ENCODE results near the gene CD99. TPM values are rescaled to one million over a fixed set of nuclear protein-coding genes. Genes with fewer than 3 reads are reported as not detected.
"Not testable (repeated sequence)": the region's sequence is repeated elsewhere in the genome, so short reads cannot be mapped to it uniquely, and the experiment has no call there.

Gene CD99
- polyA plus RNA-seq, 3 donors, result 159 to 217 (median 184) TPM

DNA sequence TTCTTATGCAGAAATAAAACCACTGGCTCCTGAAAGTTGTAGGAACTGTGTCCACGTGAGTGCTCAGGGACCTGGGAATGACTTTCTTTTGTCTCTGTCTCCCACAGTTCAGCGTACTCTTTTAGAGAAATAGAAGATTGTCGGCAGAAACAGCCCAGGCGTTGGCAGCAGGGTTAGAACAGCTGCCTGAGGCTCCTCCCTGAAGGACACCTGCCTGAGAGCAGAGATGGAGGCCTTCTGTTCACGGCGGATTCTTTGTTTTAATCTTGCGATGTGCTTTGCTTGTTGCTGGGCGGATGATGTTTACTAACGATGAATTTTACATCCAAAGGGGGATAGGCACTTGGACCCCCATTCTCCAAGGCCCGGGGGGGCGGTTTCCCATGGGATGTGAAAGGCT is 49.6 kb downstream of the CD99 start:
- peak overlapping the region in 1 of 7 donors; percentile 52 for H3K27ac Mint-ChIP-seq
- no peaks in the 10 kb centered on the region for H3K79me2 ChIP-seq (ENCODE audit: insufficient read depth, low read length)

DNA sequence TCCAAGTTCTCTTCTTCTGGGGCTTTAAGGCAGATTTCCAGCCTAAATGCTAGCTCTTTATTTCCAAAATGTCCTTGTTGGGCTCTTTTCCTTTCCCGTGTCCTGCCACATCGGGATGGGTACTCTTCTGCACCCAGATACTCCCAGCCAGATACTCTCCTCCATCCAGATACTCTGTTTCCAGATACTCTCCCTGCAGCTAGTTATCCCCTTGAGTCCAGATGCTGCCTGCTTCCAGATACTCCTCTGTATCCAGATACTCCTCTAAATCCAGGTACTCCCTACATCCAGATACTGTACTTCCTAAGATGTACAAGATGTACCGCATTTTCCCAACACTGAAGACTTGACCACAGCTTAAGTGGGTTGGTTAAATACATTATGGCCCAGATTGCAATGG is 50.3 kb downstream of the CD99 start:
- 100% methylated on average over 2 of the region's 3 CpGs for WGBS (ENCODE audit: insufficient coverage)
- peaks cover 41 to 49% of the 10 kb centered on the region in 2 donors for H3K36me3 Mint-ChIP-seq
- no peak for DNase-seq
- Histone ChIP-seq H3K4me2 (replicated peaks; ENCODE audit: extremely low read depth, low read length, poor library complexity, severe bottlenecking) (no peak overlapping the region), H3K27ac (ENCODE audit: low read depth in 1 of 2, low read length in 2 of 2) (no peak overlapping the region), H3K79me2 (ENCODE audit: insufficient read depth, low read length) (no peaks in the 10 kb centered on the region), H4K20me1 (ENCODE audit: insufficient read depth, low read length) (no peaks in the 10 kb centered on the region), H2AFZ (ENCODE audit: insufficient read depth, low read depth, low read length, poor library complexity, severe bottlenecking) (no peak overlapping the region), H3K4me3 (replicated peaks in 1 of 3; ENCODE audit: low read depth in 2 of 3, low read length in 3 of 3) (no peak overlapping the region), H3K36me3 (replicated peaks in 1 of 2; ENCODE audit: control insufficient read depth in 1 of 2, insufficient read depth in 2 of 2, low read length in 2 of 2) (peaks cover 21 to 48% of the 10 kb centered on the region in 2 donors), H3K27me3 (ENCODE audit: control insufficient read depth in 2 of 2, insufficient read depth in 2 of 2, low read length in 2 of 2) (no peaks in the 10 kb centered on the region), H3K9ac (ENCODE audit: insufficient read depth, low read length, poor library complexity, severe bottlenecking) (no peak overlapping the region), H3K9me3 (replicated peaks in 1 of 2; ENCODE audit: control insufficient read depth in 1 of 2, insufficient read depth in 1 of 2, low read length in 2 of 2) (no peaks in the 10 kb centered on the region), H3K4me1 (ENCODE audit: control insufficient read depth in 1 of 2, insufficient read depth in 2 of 2, low read length in 2 of 2) (no peaks in the 10 kb centered on the region)
- no peak overlapping the region for H3K4me3 Mint-ChIP-seq
- H3K27ac Mint-ChIP-seq, result peak overlapping the region in 2 of 7 donors; percentile 40 to 47
- H3K27me3 Mint-ChIP-seq (ENCODE audit: low read depth in 3 of 3), result peaks cover 0 to 2% (median 0%) of the 10 kb centered on the region in 3 donors
- H3K4me1 Mint-ChIP-seq, result no peaks in the 10 kb centered on the region
- TF ChIP-seq, protein P1, sequence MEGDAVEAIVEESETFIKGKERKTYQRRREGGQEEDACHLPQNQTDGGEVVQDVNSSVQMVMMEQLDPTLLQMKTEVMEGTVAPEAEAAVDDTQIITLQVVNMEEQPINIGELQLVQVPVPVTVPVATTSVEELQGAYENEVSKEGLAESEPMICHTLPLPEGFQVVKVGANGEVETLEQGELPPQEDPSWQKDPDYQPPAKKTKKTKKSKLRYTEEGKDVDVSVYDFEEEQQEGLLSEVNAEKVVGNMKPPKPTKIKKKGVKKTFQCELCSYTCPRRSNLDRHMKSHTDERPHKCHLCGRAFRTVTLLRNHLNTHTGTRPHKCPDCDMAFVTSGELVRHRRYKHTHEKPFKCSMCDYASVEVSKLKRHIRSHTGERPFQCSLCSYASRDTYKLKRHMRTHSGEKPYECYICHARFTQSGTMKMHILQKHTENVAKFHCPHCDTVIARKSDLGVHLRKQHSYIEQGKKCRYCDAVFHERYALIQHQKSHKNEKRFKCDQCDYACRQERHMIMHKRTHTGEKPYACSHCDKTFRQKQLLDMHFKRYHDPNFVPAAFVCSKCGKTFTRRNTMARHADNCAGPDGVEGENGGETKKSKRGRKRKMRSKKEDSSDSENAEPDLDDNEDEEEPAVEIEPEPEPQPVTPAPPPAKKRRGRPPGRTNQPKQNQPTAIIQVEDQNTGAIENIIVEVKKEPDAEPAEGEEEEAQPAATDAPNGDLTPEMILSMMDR (IDR thresholded peaks at IDR 0.05), result no peak
- intact Hi-C loops (cut with micrococcal nuclease), result no loop called here
- no peaks in the 10 kb centered on the region for H3K9me3 Mint-ChIP-seq

More for the DNA sequence above, 49.6 kb downstream of the CD99 start:
- no peak overlapping the region for H3K4me3 ChIP-seq (replicated peaks in 1 of 3; ENCODE audit: low read depth in 2 of 3, low read length in 3 of 3)
- H3K4me1 ChIP-seq (ENCODE audit: control insufficient read depth in 1 of 2, insufficient read depth in 2 of 2, low read length in 2 of 2), result no peaks in the 10 kb centered on the region
- H3K27ac ChIP-seq (ENCODE audit: low read depth in 1 of 2, low read length in 2 of 2), result no peak overlapping the region
- intact Hi-C loops (cut with micrococcal nuclease), result no loop called here
- H4K20me1 ChIP-seq (ENCODE audit: insufficient read depth, low read length), result no peaks in the 10 kb centered on the region
- H3K4me2 ChIP-seq (replicated peaks; ENCODE audit: extremely low read depth, low read length, poor library complexity, severe bottlenecking), result no peak overlapping the region
- no peaks in the 10 kb centered on the region for H3K4me1 Mint-ChIP-seq
- H3K36me3 ChIP-seq (replicated peaks in 1 of 2; ENCODE audit: control insufficient read depth in 1 of 2, insufficient read depth in 2 of 2, low read length in 2 of 2), result peaks cover 21 to 50% of the 10 kb centered on the region in 2 donors
- TF ChIP-seq, protein P1 (IDR thresholded peaks at IDR 0.05), result no peak
- no peak for DNase-seq
- no peak overlapping the region for H3K4me3 Mint-ChIP-seq
- H3K27me3 Mint-ChIP-seq (ENCODE audit: low read depth in 3 of 3), result peaks cover 0 to 2% (median 0%) of the 10 kb centered on the region in 3 donors
- H3K27me3 ChIP-seq (ENCODE audit: control insufficient read depth in 2 of 2, insufficient read depth in 2 of 2, low read length in 2 of 2), result no peaks in the 10 kb centered on the region
- no peaks in the 10 kb centered on the region for H3K9me3 ChIP-seq (replicated peaks in 1 of 2; ENCODE audit: control insufficient read depth in 1 of 2, insufficient read depth in 1 of 2, low read length in 2 of 2)
- H2AFZ ChIP-seq (ENCODE audit: insufficient read depth, low read depth, low read length, poor library complexity, severe bottlenecking), result no peak overlapping the region
- H3K9ac ChIP-seq (ENCODE audit: insufficient read depth, low read length, poor library complexity, severe bottlenecking), result no peak overlapping the region
- WGBS (ENCODE audit: insufficient coverage), result 92% methylated on average over 4 of the region's 11 CpGs
- no peaks in the 10 kb centered on the region for H3K9me3 Mint-ChIP-seq
- peaks cover 46 to 56% of the 10 kb centered on the region in 2 donors for H3K36me3 Mint-ChIP-seq

DNA sequence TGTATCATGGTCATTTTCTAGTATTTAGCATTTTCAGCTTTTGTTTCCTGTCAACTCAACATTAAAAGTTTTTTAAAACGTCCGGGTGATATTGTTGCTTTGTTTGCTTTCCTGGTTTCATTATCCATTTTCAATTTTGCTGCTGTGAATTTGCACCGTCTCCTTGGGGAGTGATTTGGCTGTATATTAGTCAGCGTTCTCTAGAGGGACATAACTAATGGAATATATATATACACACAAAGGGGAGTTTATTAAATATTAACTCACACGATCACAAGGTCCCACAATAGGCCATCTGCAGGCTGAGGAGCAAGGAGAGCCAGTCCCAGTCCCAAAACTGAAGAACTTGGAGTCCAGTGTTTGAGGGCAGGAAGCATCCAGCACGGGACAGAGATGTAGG is 55.2 kb downstream of the CD99 start:
- H3K79me2 ChIP-seq (ENCODE audit: insufficient read depth, low read length); H3K9me3 ChIP-seq (replicated peaks in 1 of 2; ENCODE audit: control insufficient read depth in 1 of 2, insufficient read depth in 1 of 2, low read length in 2 of 2); DNase-seq; H3K27me3 ChIP-seq (ENCODE audit: control insufficient read depth in 2 of 2, insufficient read depth in 2 of 2, low read length in 2 of 2); H3K4me3 Mint-ChIP-seq; H3K27me3 Mint-ChIP-seq (ENCODE audit: low read depth in 3 of 3); H3K9me3 Mint-ChIP-seq; H3K9ac ChIP-seq (ENCODE audit: insufficient read depth, low read length, poor library complexity, severe bottlenecking); H4K20me1 ChIP-seq (ENCODE audit: insufficient read depth, low read length); H3K4me3 ChIP-seq (replicated peaks in 1 of 3; ENCODE audit: low read depth in 2 of 3, low read length in 3 of 3); H3K4me1 ChIP-seq (ENCODE audit: control insufficient read depth in 1 of 2, insufficient read depth in 2 of 2, low read length in 2 of 2); H3K27ac Mint-ChIP-seq; H3K4me2 ChIP-seq (replicated peaks; ENCODE audit: extremely low read depth, low read length, poor library complexity, severe bottlenecking); intact Hi-C loops (cut with micrococcal nuclease); H2AFZ ChIP-seq (ENCODE audit: insufficient read depth, low read depth, low read length, poor library complexity, severe bottlenecking); H3K4me1 Mint-ChIP-seq; H3K27ac ChIP-seq (ENCODE audit: low read depth in 1 of 2, low read length in 2 of 2): not testable (repeated sequence)
- peaks cover 14 to 16% of the 10 kb centered on the region in 2 donors for H3K36me3 Mint-ChIP-seq
- H3K36me3 ChIP-seq (replicated peaks in 1 of 2; ENCODE audit: control insufficient read depth in 1 of 2, insufficient read depth in 2 of 2, low read length in 2 of 2), result peaks cover 5 to 19% of the 10 kb centered on the region in 2 donors
- WGBS (ENCODE audit: insufficient coverage), result 100% methylated on average over 1 of the region's 6 CpGs

Measured in CD14-positive monocyte (primary cell).